CD14-positive monocyte (primary cell): ENCODE results near the gene SLC9A9. TPM values are rescaled to one million over a fixed set of nuclear protein-coding genes. Genes with fewer than 3 reads are reported as not detected.

Experiments
- DNase-seq, 3 donors: peaks; one replicate each; pipeline ENCODE4 v3.0.0-alpha.2; 2011 to 2022
- H2AFZ ChIP-seq: 2 replicates; pipeline ENCODE4 v1.6.0; 2012; ENCODE audit warnings: mild to moderate bottlenecking, low read depth, low read length, inconsistent platforms; ENCODE audit not compliant: insufficient read depth, poor library complexity, severe bottlenecking
- H3K27ac ChIP-seq, 2 donors: 1 replicate in 1 of 2; 2 replicates in 1 of 2; pipeline ENCODE4 v1.5.1; 2012 to 2013; ENCODE audit warnings: low read length in 2 of 2, control low read depth in 1 of 2, inconsistent platforms in 1 of 2, low read depth in 1 of 2, mild to moderate bottlenecking in 1 of 2
- H3K27me3 ChIP-seq, 2 donors: one replicate each; pipeline versions ENCODE4 v1.6.0 to v1.6.1; 2011 to 2013; ENCODE audit warnings: low read length in 2 of 2; ENCODE audit not compliant: control insufficient read depth in 2 of 2, insufficient read depth in 2 of 2
- H3K36me3 ChIP-seq, 2 donors: replicated peaks in 1 of 2; 1 replicate in 1 of 2; 2 replicates in 1 of 2; pipeline versions ENCODE4 v1.5.1 to v1.6.1; 2012 to 2013; ENCODE audit warnings: low read length in 2 of 2, control low read depth in 1 of 2, inconsistent platforms in 1 of 2, mild to moderate bottlenecking in 1 of 2; ENCODE audit not compliant: insufficient read depth in 2 of 2, control insufficient read depth in 1 of 2
- H3K4me1 ChIP-seq, 2 donors: 1 replicate in 1 of 2; 2 replicates in 1 of 2; pipeline versions ENCODE4 v1.5.1 to v1.6.1; 2012 to 2013; ENCODE audit warnings: low read length in 2 of 2, control low read depth in 1 of 2, inconsistent platforms in 1 of 2, mild to moderate bottlenecking in 1 of 2, moderate library complexity in 1 of 2; ENCODE audit not compliant: insufficient read depth in 2 of 2, control insufficient read depth in 1 of 2
- H3K4me2 ChIP-seq: replicated peaks from 2 replicates; pipeline ENCODE3; 2012; ENCODE audit warnings: low read length, moderate library complexity, mild to moderate bottlenecking; ENCODE audit not compliant: poor library complexity, severe bottlenecking; ENCODE audit errors: extremely low read depth
- H3K4me3 ChIP-seq, 3 experiments: fragments of 200-600 bp in 1 of 3; sonication (generic) in 1 of 3; replicated peaks in 1 of 3; 1 replicate in 2 of 3; 2 replicates in 1 of 3; pipeline ENCODE4 v1.5.1; 2011 to 2013; ENCODE audit warnings: low read length in 3 of 3, mild to moderate bottlenecking in 3 of 3, control low read depth in 2 of 3, low read depth in 2 of 3, inconsistent platforms in 1 of 3, moderate library complexity in 1 of 3
- H3K79me2 ChIP-seq: 2 replicates; pipeline ENCODE4 v1.6.0; 2012; ENCODE audit warnings: mild to moderate bottlenecking, control low read depth, inconsistent platforms, low read length, moderate library complexity; ENCODE audit not compliant: insufficient read depth
- H3K9ac ChIP-seq: 2 replicates; pipeline ENCODE4 v1.6.0; 2017; ENCODE audit warnings: low read length, mild to moderate bottlenecking; ENCODE audit not compliant: insufficient read depth, poor library complexity, severe bottlenecking
- H3K9me3 ChIP-seq, 2 donors: replicated peaks in 1 of 2; 1 replicate in 1 of 2; 2 replicates in 1 of 2; pipeline versions ENCODE4 v1.5.1 to v1.6.1; 2012 to 2013; ENCODE audit warnings: low read length in 2 of 2, control low read depth in 1 of 2; ENCODE audit not compliant: control insufficient read depth in 1 of 2, insufficient read depth in 1 of 2
- H4K20me1 ChIP-seq: 2 replicates; pipeline ENCODE4 v1.6.0; 2012; ENCODE audit warnings: mild to moderate bottlenecking, low read length, control low read depth, moderate library complexity; ENCODE audit not compliant: insufficient read depth
- H3K27ac Mint-ChIP-seq, 7 donors: one replicate each; pipeline ENCODE4 v1.8.0; 2020; ENCODE audit warnings: mild to moderate bottlenecking in 7 of 7, mixed read lengths in 7 of 7, moderate library complexity in 6 of 7, inconsistent platforms in 2 of 7
- H3K27me3 Mint-ChIP-seq, 3 donors: one replicate each; pipeline ENCODE4 v1.8.0; 2021 to 2022; ENCODE audit warnings: low read depth in 3 of 3, mild to moderate bottlenecking in 3 of 3, mixed read lengths in 3 of 3, moderate library complexity in 3 of 3, inconsistent platforms in 1 of 3
- H3K36me3 Mint-ChIP-seq, 2 donors: one replicate each; pipeline ENCODE4 v1.8.0; 2020; ENCODE audit warnings: mixed read lengths in 2 of 2, inconsistent platforms in 1 of 2, mild to moderate bottlenecking in 1 of 2
- H3K4me1 Mint-ChIP-seq: one replicate; pipeline ENCODE4 v1.8.0; 2020; ENCODE audit warnings: mild to moderate bottlenecking, mixed read lengths
- H3K4me3 Mint-ChIP-seq, 2 donors: one replicate each; pipeline ENCODE4 v1.8.0; 2020; ENCODE audit warnings: mild to moderate bottlenecking in 2 of 2, mixed read lengths in 2 of 2, moderate library complexity in 1 of 2
- H3K9me3 Mint-ChIP-seq, 7 donors: one replicate each; pipeline ENCODE4 v1.8.0; 2020 to 2022; ENCODE audit warnings: mixed read lengths in 7 of 7, mild to moderate bottlenecking in 6 of 7, moderate library complexity in 6 of 7, inconsistent platforms in 2 of 7
- CTCF ChIP-seq: fragments of 200-600 bp; IDR thresholded peaks from one replicate; pipeline ENCODE4 v1.8.0; 2022; ENCODE audit warnings: antibody characterized with exemption, mild to moderate bottlenecking
- WGBS: methylation state at CpG from one replicate; pipeline ENCODE4 v1.1.5; 2013; ENCODE audit warnings: missing lambda C conversion rate; ENCODE audit not compliant: insufficient coverage; 5-methylcytosine and 5-hydroxymethylcytosine counted together
- intact Hi-C, 2 donors: fragments of 100-400 bp; cut with micrococcal nuclease; formaldehyde crosslinking; loops; one replicate each; pipeline versions ENCODE4 v1.15.0 to v1.15.1; 2023
- polyA plus RNA-seq, 3 donors: library from polyadenylated mRNA; depleted of rRNA in 1 of 3; unstranded in 2 of 3; stranded (reverse) in 1 of 3; fragments of 300-500 nt in 2 of 3; fragments of >200 nt in 1 of 3; fragmentation: Illumina TruSeq in 2 of 3; gene quantifications; 1 replicate in 2 of 3; 2 replicates in 1 of 3; pipeline ENCODE4 v1.2.3, GENCODE V29; 2012 to 2021

The SLC9A9 gene
- polyA plus RNA-seq, 3 donors = 14.1 to 32.8 (median 27.0) TPM

GRCh38 chr3:143419611-143420010 lies 428.7 kb downstream of the SLC9A9 start:
- intact Hi-C loops = no loop called here
- no peak for DNase-seq
- peaks cover 19% of the 10 kb centered on the region for H3K4me1 Mint-ChIP-seq
- H3K27ac Mint-ChIP-seq = no peak overlapping the region
- H3K27me3 Mint-ChIP-seq = peaks cover 0 to 3% (median 0%) of the 10 kb centered on the region in 3 donors
- Histone ChIP-seq H3K9me3 (no peaks in the 10 kb centered on the region), H2AFZ (no peak overlapping the region), H3K4me3 (no peak overlapping the region), H3K27me3 (no peaks in the 10 kb centered on the region), H3K4me2 (no peak overlapping the region), H3K9ac (no peak overlapping the region), H3K36me3 (no peaks in the 10 kb centered on the region), H3K79me2 (no peaks in the 10 kb centered on the region), H3K27ac (no peak overlapping the region), H3K4me1 (peaks cover 4 to 15% of the 10 kb centered on the region in 2 donors), H4K20me1 (no peaks in the 10 kb centered on the region)
- 83% methylated on average over 1 of the region's 3 CpGs for WGBS
- no peak overlapping the region for H3K4me3 Mint-ChIP-seq
- TF ChIP-seq CTCF = no peak
- peaks cover 0 to 5% (median 0%) of the 10 kb centered on the region in 7 donors for H3K9me3 Mint-ChIP-seq
- peaks cover 15 to 24% of the 10 kb centered on the region in 2 donors for H3K36me3 Mint-ChIP-seq

GRCh38 chr3:143418391-143418790 lies 429.9 kb downstream of the SLC9A9 start:
- Histone ChIP-seq H3K4me1 (peaks cover 0 to 4% of the 10 kb centered on the region in 2 donors), H3K36me3 (no peaks in the 10 kb centered on the region), H4K20me1 (no peaks in the 10 kb centered on the region), H3K9me3 (no peaks in the 10 kb centered on the region), H3K27ac (no peak overlapping the region), H2AFZ (no peak overlapping the region), H3K79me2 (no peaks in the 10 kb centered on the region), H3K27me3 (no peaks in the 10 kb centered on the region), H3K9ac (no peak overlapping the region), H3K4me2 (no peak overlapping the region), H3K4me3 (no peak overlapping the region)
- peak overlapping the region in 1 of 7 donors; percentile 10 for H3K27ac Mint-ChIP-seq
- intact Hi-C loops = no loop called here
- H3K4me3 Mint-ChIP-seq = no peak overlapping the region
- no peak for TF ChIP-seq CTCF
- 100% methylated on average over 3 of the region's 3 CpGs for WGBS
- peaks cover 0 to 3% (median 0%) of the 10 kb centered on the region in 3 donors for H3K27me3 Mint-ChIP-seq
- no peak for DNase-seq
- peaks cover 15 to 24% of the 10 kb centered on the region in 2 donors for H3K36me3 Mint-ChIP-seq
- peaks cover 0 to 5% (median 0%) of the 10 kb centered on the region in 7 donors for H3K9me3 Mint-ChIP-seq
- peaks cover 8% of the 10 kb centered on the region for H3K4me1 Mint-ChIP-seq
